Heart left ventricle (tissue), 16 donors: ENCODE measurements around the gene SULT1E1. TPM values are rescaled to one million over a fixed set of nuclear protein-coding genes. Genes with fewer than 3 reads are reported as not detected.
A peak's percentile ranks its signal among the peaks of the same experiment; 100 is the strongest.

Source experiments
- ATAC-seq, 4 donors: fragments of 200-7000 bp; cut with Tn5 transposase; one replicate each; pipeline ENCODE4 v1.9.1; 2020 to 2022; ENCODE audit warnings: moderate library complexity in 4 of 4, mild to moderate bottlenecking in 3 of 4, moderate number of reproducible peaks in 1 of 4
- DNase-seq, 5 donors: peaks; one replicate each; pipeline ENCODE4 v3.0.0-alpha.2; 2020
- H3K27ac ChIP-seq, 12 donors: fragments of 200-600 bp; sonication (generic) in 4 of 12; one replicate each; pipeline versions ENCODE4 v1.5.0 to v1.8.0; 2016 to 2022; ENCODE audit warnings: mild to moderate bottlenecking in 2 of 12
- H3K27me3 ChIP-seq, 9 donors: fragments of 200-600 bp; sonication (generic) in 2 of 9; one replicate each; pipeline versions ENCODE4 v1.5.1 to v1.8.0; 2016 to 2022; ENCODE audit warnings: mild to moderate bottlenecking in 3 of 9
- H3K36me3 ChIP-seq, 9 donors: fragments of 200-600 bp; sonication (generic) in 2 of 9; one replicate each; pipeline versions ENCODE4 v1.5.0 to v1.8.0; 2018 to 2022; ENCODE audit warnings: mild to moderate bottlenecking in 2 of 9
- H3K4me1 ChIP-seq, 12 donors: fragments of 200-600 bp; sonication (generic) in 4 of 12; one replicate each; pipeline versions ENCODE4 v1.5.0 to v1.8.0; 2016 to 2022; ENCODE audit warnings: mild to moderate bottlenecking in 3 of 12
- H3K4me3 ChIP-seq, 12 donors: fragments of 200-600 bp; sonication (generic) in 4 of 12; one replicate each; pipeline versions ENCODE4 v1.5.0 to v1.8.0; 2017 to 2022; ENCODE audit warnings: mild to moderate bottlenecking in 9 of 12, moderate library complexity in 4 of 12
- H3K9me3 ChIP-seq, 12 donors: fragments of 200-600 bp; sonication (generic) in 4 of 12; one replicate each; pipeline versions ENCODE4 v1.5.0 to v1.8.0; 2016 to 2022; ENCODE audit warnings: mild to moderate bottlenecking in 1 of 12
- CTCF ChIP-seq, 12 donors: fragments of 200-600 bp; sonication (generic) in 4 of 12; IDR thresholded peaks; one replicate each; pipeline versions ENCODE4 v1.5.0 to v1.8.0; 2018 to 2022; ENCODE audit warnings: antibody characterized with exemption in 12 of 12, mild to moderate bottlenecking in 5 of 12
- POLR2A ChIP-seq, 2 donors: fragments of 450-650 bp; IDR thresholded peaks; one replicate each; pipeline ENCODE4 v1.6.1; 2017; ENCODE audit warnings: antibody characterized with exemption in 2 of 2, mild to moderate bottlenecking in 2 of 2, moderate library complexity in 2 of 2
- WGBS, 4 donors: extraction: QIAGEN DNeasy Blood & Tissue Kit in 2 of 4; methylation state at CpG; one replicate each; pipeline versions ENCODE4 v1.1.5 to v1.1.7; 2013 to 2018; 5-methylcytosine and 5-hydroxymethylcytosine counted together
- intact Hi-C, 10 donors: fragments of 100-400 bp; cut with DNase I; formaldehyde crosslinking; loops; one replicate each; pipeline versions ENCODE4 v1.11.1 to v1.14.2; 2022
- long read RNA-seq, 3 donors: library from polyadenylated mRNA; unstranded; transcript quantifications; one replicate each; pipeline ENCODE4 v2.0.0, GENCODE V29; 2020 to 2021
- polyA plus RNA-seq, 2 donors: library from polyadenylated mRNA; stranded (reverse); fragments of 200-250 nt; gene quantifications; one replicate each; pipeline ENCODE4 v1.2.3, GENCODE V29; 2013
- total RNA-seq, 9 donors: library from RNA; depleted of rRNA in 2 of 9; stranded (reverse); fragments of >200 nt in 2 of 9; fragmentation: NEBNext Ultra II Directional in 3 of 9; extraction: Animal tissue kit (Norgen Biotek cat#: 25700) in 3 of 9; gene quantifications; one replicate each; pipeline versions ENCODE4 v1.1.0 to v1.2.4, GENCODE V29; 2016 to 2023
- donor health status: ischemic (EF 13 %, LVEDD 7.1; RV severe dilation, severe dysfunction).
- donor health status: healthy with polysubstance abuse.
- donor health status: DM: no; HTN: yes; CAD: no.
- donor health status: DM: no; HTN: no; CAD: no.
- donor health status: ischemic (EF 25% LVEDD 6.9; RV normal size, moderate dysfunction).
- donor health status: ischemic (EF 25% LVEDD 5.7; RV mildly dilated, moderate dysfunction).
- donor health status: healthy.
- donor health status: DM: yes; HTN: yes; CAD: no.
- donor health status: ischemic (EF 35%, LVEDD 5.7; RV mildly dilated, moderate dysfunction).
- donor health status: nonischemic (EF 11% LVEDD 7.7; RV severe dilation, severe dysfunction).
- donor health status: DM: yes; HTN: yes; CAD: no.
- donor health status: PGD.
- donor health status: ischemic (EF 29% LVEDD 5.4; RV normal size, mild dysfunction).
- donor health status: nonischemic (EF 23%, LVEDD 6.1; RV moderate dilation, normal function).

Gene SULT1E1, protein sequence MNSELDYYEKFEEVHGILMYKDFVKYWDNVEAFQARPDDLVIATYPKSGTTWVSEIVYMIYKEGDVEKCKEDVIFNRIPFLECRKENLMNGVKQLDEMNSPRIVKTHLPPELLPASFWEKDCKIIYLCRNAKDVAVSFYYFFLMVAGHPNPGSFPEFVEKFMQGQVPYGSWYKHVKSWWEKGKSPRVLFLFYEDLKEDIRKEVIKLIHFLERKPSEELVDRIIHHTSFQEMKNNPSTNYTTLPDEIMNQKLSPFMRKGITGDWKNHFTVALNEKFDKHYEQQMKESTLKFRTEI
- total RNA-seq (not detected), polyA plus RNA-seq (not detected)
- long read RNA-seq, donor 1: 0 reads
- long read RNA-seq, donor 2: 0 reads
- long read RNA-seq, donor 3: 0 reads

- WGBS, 4 donors: 35 to 56% (median 41%) methylated on average over 1 of the region's 1 CpG
- no peak for ATAC-seq
- Histone ChIP-seq H3K4me1 (no peaks in the 10 kb centered on the region), H3K4me3 (no peak within 1 kb of the TSS), H3K27ac (no peak within 1 kb of the TSS), H3K9me3 (peaks cover 0 to 4% (median 0%) of the 10 kb centered on the region in 12 donors), H3K36me3 (no peaks in the 10 kb centered on the region), H3K27me3 (no peaks in the 10 kb centered on the region)
- TF ChIP-seq POLR2A (IDR thresholded peaks at IDR 0.05) (no peak), CTCF (IDR thresholded peaks at IDR 0.05) (no peak)
- DNase-seq: no peak
- intact Hi-C loops: no loop called here
Measured at GRCh38 chr4:69860052-69860451, at the start of gene SULT1E1. Gene SULT1E1 (minus strand): TSS chr4:69860145. CDS start chr4:69857644, 2,501 bp downstream.

- Histone ChIP-seq H3K4me3 (no peak overlapping the region), H3K9me3 (peaks cover 0 to 4% (median 0%) of the 10 kb centered on the region in 12 donors), H3K27ac (no peak overlapping the region), H3K36me3 (no peaks in the 10 kb centered on the region), H3K27me3 (no peaks in the 10 kb centered on the region), H3K4me1 (no peaks in the 10 kb centered on the region)
- DNase-seq (no peak), ATAC-seq (no peak)
- 89 to 96% (median 92%) methylated on average over 4 of the region's 4 CpGs for WGBS, 4 donors
- intact Hi-C loops: no loop called here
- no peak for TF ChIP-seq POLR2A (IDR thresholded peaks at IDR 0.05)
- no peak for TF ChIP-seq CTCF (IDR thresholded peaks at IDR 0.05)
Measured at GRCh38 chr4:69909195-69909594, 49.2 kb upstream of the SULT1E1 start.

- TF ChIP-seq POLR2A (IDR thresholded peaks at IDR 0.05): no peak
- no peak for TF ChIP-seq CTCF (IDR thresholded peaks at IDR 0.05)
- Histone ChIP-seq H3K36me3 (no peaks in the 10 kb centered on the region), H3K4me1 (no peaks in the 10 kb centered on the region), H3K9me3 (peaks cover 0 to 4% (median 0%) of the 10 kb centered on the region in 12 donors), H3K27me3 (no peaks in the 10 kb centered on the region), H3K4me3 (no peak overlapping the region), H3K27ac (no peak overlapping the region)
- DNase-seq: no peak
- WGBS, 4 donors: 33 to 51% (median 39%) methylated on average over 1 of the region's 1 CpG
- intact Hi-C loops: no loop called here
- no peak for ATAC-seq
Measured at GRCh38 chr4:69907151-69907550, 47.2 kb upstream of the SULT1E1 start.

GRCh38 chr4:69896530-69897116 is 36.7 kb upstream of the SULT1E1 start:
- H3K27me3 ChIP-seq: no peaks in the 10 kb centered on the region
- DNase-seq (no peak), ATAC-seq (no peak)
- H3K9me3 ChIP-seq: no peaks in the 10 kb centered on the region
- intact Hi-C loops: no loop called here
- H3K4me3 ChIP-seq: no peak overlapping the region
- H3K4me1 ChIP-seq: no peaks in the 10 kb centered on the region
- H3K27ac ChIP-seq: no peak overlapping the region
- peak in 1 of 12 donors; percentile 31 for TF ChIP-seq CTCF (IDR thresholded peaks at IDR 0.05)
- TF ChIP-seq POLR2A (IDR thresholded peaks at IDR 0.05): no peak
- H3K36me3 ChIP-seq: no peaks in the 10 kb centered on the region
